Peyer's patch (tissue), 4 donors: ENCODE measurements around the gene CSNK1G1.

Source experiments
- POLR2A ChIP-seq, 2 donors: fragments of 450-650 bp; IDR thresholded peaks; one replicate each; pipeline ENCODE4 v1.5.1; 2017; ENCODE audit warnings: antibody characterized with exemption in 2 of 2, mild to moderate bottlenecking in 2 of 2, moderate library complexity in 2 of 2
- TF ChIP-seq, protein P1 (sequence below), 6 experiments: fragments of 450-650 bp in 4 of 6; fragments of 200-600 bp in 2 of 6; sonication (generic) in 1 of 6; IDR thresholded peaks; one replicate each; pipeline ENCODE4 v1.5.1; 2017 to 2019; ENCODE audit warnings: antibody characterized with exemption in 6 of 6, mild to moderate bottlenecking in 3 of 6, moderate library complexity in 1 of 6

DNA sequence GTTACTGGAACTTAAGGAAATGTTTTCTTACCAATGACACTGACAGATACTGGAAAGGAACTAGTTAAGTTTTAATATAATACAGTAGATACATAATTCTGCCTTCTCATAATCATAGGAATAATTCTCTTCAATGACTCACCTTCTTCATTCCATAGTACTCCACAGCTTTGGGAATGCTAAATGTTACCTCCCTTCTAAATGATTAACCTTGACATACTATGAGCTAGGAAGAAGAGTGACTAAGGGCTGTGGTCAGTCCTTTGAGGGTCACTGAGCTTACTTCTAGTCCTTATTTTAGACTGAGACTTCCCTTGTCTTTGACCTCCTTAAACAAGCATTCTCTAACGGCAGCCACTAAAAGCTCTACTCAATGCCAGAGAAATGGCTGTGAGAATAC lies 123.6 kb downstream of the CSNK1G1 start:
- TF ChIP-seq, protein P1, sequence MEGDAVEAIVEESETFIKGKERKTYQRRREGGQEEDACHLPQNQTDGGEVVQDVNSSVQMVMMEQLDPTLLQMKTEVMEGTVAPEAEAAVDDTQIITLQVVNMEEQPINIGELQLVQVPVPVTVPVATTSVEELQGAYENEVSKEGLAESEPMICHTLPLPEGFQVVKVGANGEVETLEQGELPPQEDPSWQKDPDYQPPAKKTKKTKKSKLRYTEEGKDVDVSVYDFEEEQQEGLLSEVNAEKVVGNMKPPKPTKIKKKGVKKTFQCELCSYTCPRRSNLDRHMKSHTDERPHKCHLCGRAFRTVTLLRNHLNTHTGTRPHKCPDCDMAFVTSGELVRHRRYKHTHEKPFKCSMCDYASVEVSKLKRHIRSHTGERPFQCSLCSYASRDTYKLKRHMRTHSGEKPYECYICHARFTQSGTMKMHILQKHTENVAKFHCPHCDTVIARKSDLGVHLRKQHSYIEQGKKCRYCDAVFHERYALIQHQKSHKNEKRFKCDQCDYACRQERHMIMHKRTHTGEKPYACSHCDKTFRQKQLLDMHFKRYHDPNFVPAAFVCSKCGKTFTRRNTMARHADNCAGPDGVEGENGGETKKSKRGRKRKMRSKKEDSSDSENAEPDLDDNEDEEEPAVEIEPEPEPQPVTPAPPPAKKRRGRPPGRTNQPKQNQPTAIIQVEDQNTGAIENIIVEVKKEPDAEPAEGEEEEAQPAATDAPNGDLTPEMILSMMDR (IDR thresholded peaks at IDR 0.05), result no peak
- TF ChIP-seq POLR2A (IDR thresholded peaks at IDR 0.05), result no peak
